22Rv1 (cell line): ENCODE measurements around the gene MAEA.

Experiments used
- ZFX ChIP-seq: fragments of 450-650 bp; IDR thresholded peaks from 2 replicates; pipeline ENCODE4 v1.6.1; 2017; ENCODE audit warnings: antibody characterized with exemption, borderline replicate concordance
- TF ChIP-seq, protein P1 (sequence below): fragments of 450-650 bp; IDR thresholded peaks from 2 replicates; pipeline ENCODE4 v1.5.1; 2017; ENCODE audit warnings: mild to moderate bottlenecking

DNA sequence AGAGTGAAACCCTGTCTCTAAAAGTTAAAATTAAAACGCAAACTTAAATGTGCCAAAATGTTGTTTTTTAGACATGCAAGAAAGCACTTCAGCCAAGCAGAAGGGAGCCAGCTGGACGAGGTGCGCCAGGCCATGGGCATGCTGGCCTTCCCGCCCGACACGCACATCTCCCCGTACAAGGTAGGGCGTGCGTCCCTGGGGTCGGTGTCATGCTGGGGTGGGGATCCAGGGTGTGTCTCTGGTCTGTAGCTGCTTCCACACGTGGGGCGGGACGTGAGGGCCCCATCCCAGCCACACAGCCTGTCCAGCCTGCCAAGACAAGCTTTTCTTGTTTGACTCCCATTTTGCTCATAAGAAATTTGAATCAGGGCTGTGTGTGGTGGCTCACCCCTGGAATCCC, 43.0 kb downstream of the MAEA start:
- TF ChIP-seq, protein P1, sequence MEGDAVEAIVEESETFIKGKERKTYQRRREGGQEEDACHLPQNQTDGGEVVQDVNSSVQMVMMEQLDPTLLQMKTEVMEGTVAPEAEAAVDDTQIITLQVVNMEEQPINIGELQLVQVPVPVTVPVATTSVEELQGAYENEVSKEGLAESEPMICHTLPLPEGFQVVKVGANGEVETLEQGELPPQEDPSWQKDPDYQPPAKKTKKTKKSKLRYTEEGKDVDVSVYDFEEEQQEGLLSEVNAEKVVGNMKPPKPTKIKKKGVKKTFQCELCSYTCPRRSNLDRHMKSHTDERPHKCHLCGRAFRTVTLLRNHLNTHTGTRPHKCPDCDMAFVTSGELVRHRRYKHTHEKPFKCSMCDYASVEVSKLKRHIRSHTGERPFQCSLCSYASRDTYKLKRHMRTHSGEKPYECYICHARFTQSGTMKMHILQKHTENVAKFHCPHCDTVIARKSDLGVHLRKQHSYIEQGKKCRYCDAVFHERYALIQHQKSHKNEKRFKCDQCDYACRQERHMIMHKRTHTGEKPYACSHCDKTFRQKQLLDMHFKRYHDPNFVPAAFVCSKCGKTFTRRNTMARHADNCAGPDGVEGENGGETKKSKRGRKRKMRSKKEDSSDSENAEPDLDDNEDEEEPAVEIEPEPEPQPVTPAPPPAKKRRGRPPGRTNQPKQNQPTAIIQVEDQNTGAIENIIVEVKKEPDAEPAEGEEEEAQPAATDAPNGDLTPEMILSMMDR, result no peak
- no peak for TF ChIP-seq ZFX
